Effector CD4-positive, alpha-beta T cell (primary cell): ENCODE measurements around the gene TCERG1L.

Experiments used
- DNase-seq: peaks from one replicate; pipeline ENCODE4 v3.0.0-alpha.2; 2020

TCERG1L gene

DNA sequence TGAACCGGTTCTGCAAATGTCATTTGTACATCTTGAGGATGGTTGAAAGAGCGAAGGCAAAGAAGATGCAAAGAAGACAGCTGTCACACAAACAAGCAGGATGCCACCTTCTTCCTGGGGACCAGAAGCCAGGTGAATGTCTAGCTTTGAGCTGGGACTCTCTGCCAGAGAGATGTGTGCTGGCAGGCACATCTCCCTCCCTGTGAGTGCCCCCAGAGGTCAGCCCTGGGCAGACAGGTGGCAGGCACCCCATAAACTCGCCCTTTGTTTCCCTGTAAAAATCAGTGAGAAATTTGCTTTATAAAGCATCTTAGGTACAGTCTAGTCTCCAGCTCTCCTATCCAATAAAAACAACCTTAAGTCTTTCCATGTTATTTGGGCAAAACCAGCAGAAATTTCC is 2.6 kb upstream of the TCERG1L start:
- DNase-seq, result no peak

DNA sequence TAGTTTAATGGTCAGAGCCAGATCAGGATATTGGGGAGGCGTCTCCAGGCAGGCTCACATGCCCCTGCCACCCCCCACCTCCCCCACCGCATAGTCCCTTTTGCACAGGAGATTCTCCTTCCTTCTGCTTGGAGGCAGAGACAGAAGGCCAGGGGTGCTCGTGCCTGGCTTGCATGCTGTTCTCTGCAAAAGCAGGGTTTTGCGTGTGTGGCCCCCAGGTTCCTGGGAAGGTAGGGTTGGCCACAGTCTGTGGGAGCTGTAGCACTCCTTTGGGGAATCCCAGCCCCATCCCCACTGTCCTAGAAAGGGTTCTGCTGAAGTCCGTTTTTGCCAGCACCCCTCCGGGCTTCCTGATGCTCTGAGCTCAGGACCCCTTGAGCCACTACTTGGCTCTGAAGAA is 1.9 kb upstream of the TCERG1L start:
- no peak for DNase-seq

DNA sequence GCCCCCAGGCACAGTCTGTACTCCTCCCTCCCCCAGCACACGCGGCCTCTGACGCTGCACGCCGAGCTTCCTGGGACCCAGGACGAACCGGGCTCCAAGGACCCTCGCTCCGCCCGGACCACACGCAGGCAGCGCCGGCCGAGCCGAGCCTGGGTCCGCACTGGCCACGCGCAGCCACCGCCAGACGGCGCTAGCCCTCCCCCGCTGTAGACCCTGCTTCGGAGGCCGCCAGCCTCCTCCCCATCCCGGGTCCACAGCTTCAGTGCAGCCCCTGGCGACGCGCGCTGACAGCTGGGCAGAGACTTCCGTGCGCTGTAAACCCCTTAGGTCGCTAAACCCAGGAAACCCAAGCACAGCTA is 936 bp upstream of the TCERG1L start:
- no peak for DNase-seq

DNA sequence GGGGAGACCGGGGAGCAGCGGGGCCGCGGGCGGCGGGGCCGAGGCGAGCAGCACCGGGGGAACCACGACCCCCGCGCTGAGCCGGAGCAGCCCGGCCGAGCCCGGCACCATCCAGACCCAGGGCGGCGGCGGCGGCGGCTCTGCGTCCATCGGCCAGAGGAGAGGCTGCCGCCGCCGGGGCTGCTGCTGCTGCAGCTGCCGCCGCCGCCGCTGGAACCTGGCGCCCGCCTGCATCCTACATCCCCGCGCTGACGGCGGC is 190 bp downstream of the TCERG1L start:
- no peak for DNase-seq

DNA sequence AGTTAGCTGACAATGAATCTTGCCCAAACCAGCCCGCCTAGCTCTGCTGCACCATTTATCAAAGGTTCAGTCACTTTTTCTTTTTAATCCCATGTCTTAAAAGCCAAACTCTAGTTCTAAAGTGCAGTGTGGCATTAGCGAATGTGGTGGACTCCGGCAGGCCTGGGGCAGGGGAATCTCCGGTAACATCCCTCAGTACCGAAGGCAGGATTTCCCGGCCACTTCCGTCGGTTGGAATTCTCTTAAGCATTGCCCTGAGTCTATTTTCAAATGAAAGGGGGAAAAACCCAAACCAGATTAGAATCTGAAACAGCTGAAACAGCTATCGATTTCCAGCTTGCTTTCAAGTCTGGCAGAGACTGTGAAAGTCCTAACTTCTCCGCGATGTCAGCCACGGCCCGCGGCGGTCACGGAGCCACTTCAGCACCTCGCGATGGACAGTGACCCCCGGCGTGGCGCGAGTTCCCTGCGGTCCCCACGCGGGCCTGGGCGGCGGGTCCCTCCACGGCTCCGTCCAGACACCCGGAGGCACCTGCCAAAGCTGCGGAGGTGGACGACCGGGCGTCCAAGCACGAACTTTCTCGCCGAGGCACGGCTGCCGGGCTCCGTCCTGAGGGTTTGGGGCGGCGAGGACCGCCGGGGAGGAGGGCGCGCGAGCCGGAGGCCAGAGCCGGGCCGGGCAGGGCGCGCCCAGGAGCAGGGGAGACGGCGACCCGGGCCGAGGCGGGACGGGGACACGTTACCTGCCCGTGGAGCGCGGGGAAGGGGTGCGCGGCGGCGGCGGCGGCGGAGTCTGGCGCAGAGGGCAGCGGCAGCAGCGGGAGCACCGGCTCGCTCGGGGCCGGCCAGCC is 745 bp downstream of the TCERG1L start:
- DNase-seq, result no peak

DNA sequence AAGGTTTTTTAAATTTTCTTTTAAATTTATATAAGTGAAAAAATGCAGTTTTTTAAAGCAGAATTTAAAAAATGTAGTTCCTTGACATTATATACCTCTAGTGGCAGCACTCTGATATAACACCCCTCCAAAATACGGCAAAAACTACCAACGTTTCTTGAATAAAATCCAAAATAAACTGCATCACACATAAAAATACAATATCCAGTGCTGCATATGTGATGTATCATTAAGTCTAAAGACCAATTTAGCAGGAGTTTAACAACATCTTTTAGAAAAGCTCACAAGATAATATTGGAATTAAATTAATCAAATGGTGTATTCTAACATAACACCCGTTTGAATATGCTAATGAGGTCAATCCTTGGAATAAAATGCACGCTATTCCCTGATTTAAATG is 1.4 kb downstream of the TCERG1L start:
- DNase-seq, result no peak

DNA sequence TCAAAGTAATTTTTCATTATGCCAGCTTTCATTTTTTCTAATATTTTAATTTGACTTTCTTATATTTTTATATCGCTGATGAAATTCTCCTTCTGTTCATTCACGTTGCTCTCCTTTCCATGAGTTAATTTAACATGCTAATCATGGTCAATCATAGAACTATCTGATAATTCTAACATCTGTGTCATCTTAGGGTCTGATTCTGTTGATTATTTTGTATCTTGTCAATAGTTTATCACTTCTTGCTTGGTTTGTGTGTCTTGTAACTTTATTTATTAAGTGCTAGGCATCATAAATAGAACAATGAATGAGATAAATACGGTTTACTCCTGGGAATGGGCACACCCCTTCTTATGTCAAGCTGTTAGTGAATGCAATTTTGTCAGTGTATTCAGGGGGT is 11.0 kb downstream of the TCERG1L start:
- DNase-seq, result no peak

DNA sequence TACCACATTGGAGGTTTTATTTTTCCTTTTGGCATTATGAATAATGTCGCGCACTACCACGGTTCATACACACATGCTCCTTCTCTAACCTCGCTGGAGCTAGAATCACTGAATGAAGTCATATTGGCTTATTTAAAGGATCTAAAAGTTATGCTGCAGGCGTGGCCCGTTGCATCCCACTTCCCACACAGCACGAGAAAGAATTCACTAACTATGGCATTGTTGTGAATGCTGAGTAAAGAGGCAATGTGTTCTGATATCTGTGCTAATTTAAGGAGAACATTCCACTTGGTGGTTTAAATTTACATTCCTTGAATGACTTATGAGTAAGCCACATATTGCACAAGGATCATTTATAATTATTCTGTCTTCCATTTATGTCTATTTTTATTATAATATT is 20.7 kb downstream of the TCERG1L start:
- no peak for DNase-seq

DNA sequence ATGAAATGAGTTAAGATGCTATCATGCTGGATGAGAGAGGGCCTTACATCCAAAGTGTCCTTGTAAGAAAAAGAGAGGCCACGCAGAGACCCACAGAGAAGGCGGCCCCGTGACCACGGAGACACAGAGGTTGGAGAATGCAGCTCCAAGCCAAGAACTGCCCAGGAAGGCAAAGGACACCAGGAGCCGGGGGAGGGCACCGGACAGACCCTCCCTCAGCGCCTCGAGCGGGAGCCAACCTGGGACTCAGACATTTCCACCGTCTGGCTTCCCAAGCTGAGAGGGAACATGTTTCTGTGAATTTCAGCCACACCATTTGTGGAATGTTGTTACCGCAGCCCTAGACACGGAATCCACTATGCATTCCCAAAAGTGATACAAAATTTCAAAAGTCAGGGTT is 22.9 kb downstream of the TCERG1L start:
- DNase-seq, result no peak

DNA sequence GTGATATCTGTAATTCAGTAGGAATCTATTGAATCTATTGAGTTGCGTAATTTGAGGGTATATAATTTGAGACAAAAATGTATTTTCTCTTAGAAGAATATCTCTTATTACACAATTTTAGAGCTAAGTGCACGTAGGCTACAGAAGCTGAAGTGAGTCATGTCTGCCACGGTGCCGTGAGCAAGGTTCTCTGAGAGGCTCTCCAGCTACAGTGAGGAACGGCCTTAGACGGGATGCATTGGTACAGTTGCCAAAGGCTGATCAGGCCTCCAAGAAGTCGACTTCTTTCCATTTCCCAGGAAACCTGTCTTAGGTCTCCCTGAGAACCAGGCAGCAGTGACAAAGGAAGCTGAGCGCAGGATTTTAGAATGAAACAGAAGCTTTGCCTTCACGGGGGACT is 28.6 kb downstream of the TCERG1L start:
- DNase-seq, result no peak

DNA sequence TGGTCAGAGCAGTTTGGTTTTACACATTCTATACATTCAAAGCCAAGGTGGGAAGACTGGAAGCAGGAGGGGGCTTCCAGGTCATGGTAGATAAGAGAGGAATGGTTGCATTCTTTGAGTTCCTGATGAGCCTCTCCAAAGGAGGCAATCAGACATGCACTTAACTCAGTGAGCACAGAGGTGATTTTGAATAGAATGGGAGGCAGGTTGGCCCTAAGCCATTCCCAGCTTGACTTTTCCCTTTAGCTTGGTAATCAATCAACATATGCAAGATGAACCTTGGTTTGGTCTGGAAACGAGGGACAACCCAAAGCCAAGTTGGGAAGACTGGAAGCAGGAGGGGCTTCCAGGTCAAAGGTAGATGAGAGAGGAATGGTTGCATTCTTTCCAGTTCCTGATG is 31.4 kb downstream of the TCERG1L start:
- DNase-seq, result no peak

DNA sequence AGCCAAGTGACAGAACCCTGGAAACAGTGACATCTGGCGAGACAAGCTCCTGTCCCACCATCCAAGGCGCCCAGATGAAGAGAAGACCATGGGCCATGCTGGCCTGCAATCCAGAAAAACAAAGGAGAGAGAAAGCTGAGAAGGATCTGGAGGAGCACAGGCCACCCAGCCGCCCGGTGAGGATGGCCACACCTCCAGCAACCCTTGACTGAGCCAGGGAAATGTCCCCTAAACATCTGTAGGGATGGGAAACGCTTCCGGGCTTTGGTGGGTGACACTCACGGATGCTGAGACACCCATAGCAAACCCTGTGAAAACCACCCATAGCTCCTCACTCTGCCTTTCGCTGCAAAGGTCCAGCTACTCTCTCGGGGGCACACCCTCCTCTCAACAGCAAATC is 32.0 kb downstream of the TCERG1L start:
- DNase-seq, result no peak

DNA sequence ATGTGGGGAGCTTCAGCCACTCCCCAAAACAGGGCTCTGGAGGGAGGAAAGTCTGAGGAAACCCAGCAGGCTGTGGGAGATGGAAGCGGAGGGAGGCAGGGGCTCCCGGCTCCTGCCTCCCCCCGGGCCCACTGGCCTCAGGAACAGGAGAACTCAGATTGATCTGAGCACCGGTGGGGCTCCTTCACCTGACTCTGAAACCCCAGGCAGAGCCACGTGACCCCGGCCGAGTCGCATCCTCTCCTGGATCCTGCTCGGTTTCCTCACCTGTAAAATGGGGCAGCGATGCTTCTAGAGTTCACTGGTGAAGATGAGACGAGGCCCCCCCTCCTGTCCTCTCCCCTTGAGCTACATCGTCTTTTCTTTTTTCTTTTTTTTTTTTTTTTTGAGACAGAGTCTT is 33.6 kb downstream of the TCERG1L start:
- no peak for DNase-seq

DNA sequence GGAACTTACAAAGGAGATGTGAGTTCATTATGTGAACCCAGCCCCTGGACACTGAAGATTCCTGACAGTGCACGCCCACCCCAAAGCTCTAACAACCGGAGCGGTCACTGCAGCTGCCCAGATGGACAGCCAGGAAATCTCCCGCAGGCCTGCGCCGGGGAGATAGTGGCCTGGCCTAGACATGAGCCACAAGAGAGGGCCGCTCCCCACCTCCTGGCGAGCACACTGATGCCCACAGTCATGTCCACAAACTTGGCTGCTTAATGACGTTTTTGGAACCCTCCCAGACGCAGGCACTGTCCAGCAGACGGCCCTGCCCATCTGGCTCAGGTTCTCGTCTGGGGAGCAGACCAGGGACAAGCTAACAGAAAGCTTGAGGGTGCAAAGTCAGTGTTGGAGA is 34.2 kb downstream of the TCERG1L start:
- no peak for DNase-seq

DNA sequence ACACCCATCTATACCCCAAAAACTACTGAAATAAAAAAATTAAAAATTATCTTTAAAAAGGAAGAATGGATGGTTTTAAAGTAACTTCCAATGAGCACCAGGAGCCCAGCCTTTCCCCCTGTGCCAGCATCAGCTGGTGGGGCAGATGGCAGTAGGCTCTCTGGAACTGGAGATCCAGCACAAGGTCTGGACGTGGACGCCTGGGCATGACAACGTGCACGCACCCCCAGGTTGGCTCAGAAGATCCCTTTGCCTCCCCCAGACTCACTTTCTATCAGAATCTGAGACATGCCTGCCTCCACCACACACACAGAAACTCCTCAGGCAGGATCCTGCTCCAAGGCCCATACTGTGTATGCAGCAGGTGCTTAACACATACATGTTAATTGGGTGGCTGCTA is 35.8 kb downstream of the TCERG1L start:
- no peak for DNase-seq

DNA sequence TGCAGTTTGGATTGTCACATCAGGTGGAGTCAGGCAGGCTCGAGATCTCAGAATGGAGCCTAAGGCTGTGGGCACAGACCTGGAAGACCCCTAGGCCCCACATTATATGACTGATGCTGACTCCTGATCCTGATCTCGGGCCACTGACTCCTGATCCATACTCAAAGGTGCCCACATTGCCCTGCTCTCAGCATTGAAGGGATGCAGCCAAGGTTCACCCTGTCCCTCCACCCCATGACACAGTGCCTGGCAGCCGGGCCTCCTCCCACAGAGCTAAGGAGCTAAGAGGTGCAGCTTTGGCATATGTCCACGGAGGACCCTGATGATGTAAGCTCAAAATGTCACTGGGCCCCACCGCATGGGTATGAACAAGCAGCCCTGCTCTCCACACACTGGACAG is 36.6 kb downstream of the TCERG1L start:
- no peak for DNase-seq

DNA sequence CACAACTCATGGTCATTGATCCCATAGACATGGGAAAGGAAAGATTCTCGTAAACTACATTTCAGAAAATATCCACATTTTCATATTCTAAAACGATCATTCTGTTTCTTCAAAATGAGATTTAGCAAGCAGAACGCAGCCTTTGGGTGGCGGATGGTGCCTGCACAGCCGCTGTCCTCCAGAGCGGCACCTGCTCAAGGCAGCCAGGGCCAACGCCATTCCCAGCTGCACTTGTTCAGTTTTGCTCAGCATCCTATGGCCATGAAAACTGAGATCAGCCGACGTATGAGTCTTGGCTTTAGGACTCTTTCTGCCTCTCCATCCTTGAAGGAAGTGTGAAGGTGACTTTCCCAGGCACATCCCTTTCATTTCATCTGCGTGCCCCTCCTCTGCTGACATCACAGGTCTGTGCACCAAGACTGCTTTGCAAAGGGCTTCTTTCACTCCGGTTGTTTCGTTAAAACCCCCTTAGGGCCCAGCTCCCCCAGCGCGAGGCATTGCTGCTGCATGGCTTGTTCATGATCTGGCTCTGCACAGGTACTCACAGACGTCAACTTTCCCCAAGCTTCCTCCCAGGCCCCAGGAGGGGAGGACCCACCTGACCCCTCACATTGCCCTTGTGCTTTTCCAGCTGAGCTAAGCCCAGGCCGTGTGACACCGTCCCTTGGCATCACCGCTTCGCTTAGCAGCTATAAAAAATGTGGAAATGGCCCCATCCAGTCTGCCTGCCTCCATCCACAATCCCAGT is 37.2 kb downstream of the TCERG1L start:
- no peak for DNase-seq

DNA sequence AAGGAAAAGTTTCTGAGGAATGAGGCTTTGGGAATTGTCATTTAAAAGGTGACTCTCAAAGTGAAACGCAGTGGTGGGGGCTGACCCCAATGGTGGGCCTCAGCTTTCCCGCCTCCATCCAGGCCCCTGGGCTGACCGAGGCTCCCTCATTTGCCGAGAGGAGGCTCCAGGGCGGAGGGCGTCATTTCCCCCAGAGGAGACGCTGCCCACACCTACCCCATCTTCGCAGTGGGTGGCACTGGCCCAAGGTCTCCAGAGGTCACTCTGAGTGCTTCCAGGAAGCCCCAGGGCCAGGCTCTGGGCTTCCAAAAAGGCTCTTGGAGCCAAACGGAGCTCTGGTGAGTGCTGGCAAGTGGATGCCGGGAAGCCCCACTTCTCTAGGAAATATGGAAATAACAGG is 38.0 kb downstream of the TCERG1L start:
- no peak for DNase-seq

DNA sequence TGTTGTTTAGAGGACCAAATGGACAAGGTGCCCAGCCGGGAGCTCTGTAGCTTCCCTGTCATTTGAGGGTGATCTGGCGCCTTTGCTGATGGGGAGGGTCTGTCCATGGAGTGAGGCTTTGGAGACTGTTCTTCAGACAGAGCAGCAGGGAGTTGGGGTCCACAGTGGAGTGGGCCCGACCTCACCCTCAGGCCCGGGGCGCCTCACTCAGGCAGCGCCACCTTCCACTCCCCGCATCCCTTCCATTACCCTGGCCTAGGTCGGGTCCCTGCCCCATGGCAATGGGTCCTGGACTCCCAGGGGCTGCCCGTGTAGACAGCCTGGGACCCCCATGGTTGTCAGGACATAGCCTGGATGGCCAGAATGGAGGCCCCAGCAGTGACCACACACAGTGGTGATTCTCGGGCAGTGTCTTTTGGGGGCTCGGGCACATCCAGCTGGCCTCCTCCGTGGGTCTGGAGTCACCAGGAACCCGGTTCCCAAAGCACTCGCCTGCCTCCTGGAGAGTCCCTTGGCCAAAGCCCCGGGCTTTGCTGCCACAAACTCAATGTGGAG is 38.5 kb downstream of the TCERG1L start:
- DNase-seq, result no peak

DNA sequence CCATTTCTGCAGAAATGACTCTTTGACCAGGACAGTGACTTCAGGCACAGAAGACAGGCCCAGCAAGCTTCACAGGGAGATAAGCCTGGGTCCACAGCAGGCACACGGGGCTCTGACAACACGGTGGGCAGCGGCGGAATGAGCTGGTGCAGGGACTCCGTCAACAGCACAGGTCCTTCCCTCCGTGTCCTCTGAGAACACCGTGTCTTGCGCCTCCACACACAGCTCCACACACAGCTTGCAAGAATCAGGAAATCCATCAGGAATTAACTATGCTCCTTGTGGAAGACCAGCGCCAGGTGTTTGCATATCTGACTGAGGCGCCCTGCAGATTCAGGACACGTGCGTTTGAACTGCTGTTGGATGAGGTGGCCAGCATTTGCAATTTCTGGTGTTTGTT is 39.6 kb downstream of the TCERG1L start:
- DNase-seq, result no peak

DNA sequence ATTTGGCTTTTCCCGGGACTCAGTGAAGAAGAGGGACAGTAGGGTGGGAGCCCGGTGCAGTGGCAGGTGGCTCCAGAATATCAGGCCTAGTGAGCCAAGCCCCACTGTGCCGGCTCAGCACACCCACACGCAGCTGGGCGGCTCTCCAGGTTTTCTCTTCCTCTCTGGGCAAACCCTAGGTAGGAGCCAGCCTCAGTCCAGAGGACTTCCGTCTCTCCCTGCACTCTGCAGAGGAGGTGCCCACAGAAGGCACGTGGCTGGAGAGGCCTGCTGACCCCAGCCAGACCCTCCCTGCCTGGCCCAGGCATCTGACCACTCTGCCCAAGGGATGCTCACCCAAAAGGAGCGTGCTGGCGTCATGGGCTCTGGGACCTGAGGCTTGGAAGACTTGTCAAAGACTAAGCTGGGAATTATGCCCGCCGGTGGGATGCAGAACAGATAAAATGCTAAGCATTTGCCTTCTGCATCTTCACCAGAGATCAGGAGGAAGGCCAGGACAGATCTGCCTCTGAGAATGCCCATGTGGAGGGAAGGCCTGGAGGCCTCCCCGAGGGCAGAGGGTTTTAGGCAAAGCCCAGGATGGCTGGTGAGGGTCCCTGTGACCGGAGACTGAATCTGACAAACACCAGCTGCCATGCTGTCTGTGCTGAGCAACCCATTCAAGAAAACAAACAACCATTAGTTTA is 40.2 kb downstream of the TCERG1L start:
- DNase-seq, result no peak

DNA sequence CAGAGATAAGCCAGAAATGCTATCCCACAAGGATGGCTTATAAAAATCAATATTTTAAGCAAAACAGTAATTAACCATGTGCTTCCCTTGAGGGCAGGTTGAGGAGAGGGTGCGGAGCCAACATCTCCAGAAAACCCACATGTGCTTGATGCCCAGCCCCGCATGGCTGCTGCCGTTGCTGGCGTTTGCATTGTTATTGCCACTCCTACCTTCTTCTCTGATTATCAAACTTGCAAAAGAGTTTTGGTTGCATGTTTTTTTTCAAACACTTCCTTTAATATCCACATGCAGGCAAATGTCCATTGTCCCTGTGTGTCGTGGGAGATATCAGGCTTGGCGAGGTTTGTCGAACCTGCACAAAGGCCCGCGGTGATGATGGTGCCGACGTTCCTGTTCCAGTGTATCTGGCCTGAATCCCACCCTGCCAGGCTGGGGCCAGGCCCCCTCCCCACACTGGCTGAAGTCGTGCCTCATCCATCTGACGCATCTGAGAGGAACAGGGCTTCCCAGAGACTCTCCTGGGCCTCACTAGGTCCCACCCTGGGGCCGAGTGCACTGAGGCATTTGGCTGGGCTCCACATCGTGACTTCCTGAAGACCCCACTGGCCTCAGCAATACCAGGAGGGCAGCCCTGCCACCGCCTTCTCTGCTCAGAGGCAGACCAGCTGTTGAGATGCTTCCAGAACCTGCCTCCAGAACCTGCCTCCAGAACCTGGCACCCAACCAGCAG is 40.9 kb downstream of the TCERG1L start:
- no peak for DNase-seq

DNA sequence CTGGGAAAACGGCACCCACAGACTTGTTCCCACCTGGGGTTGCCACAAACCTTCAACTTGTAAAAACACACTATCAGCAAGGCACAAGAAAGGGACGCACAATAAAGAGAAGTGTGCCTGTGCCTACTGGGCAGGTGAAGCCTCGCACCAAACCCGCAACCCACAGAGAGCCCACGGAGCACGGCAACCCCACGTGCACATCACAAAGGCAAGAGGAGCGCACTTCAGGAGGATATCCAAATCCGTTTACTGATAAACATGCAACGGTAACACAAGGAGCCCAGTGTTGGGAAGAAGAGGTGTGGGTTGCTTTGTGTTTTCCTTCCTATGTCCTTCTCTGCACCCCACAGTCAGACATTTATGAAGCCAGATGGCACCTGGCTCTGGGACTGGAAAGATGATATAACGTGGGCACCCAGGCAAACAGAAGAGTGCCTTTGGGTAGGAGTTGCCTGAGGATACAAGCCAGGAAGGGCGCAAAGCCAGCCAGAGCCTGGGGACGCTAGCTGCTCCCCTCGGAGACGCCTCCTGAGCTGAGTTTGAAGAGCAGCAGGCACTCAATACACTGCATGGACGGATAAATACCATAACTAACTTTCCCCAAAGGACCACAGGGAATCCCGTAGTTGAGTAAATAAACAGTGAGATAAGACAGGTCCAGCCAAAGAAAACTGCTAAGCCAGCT is 41.6 kb downstream of the TCERG1L start:
- no peak for DNase-seq
